HL-60 (cell line): ENCODE data around the gene GJB2.

ENCODE experiments used
- DNase-seq, 2 experiments: peaks; one replicate each; pipeline ENCODE4 v3.0.0-alpha.2; 2010 to 2020; ENCODE audit warnings: low read depth in 1 of 2, low spot score in 1 of 2
- H3K27ac ChIP-seq: fragments of 250-450 bp; sonication (Bioruptor Pico); replicated peaks from 2 replicates; pipeline ENCODE4 v1.5.1; 2020; ENCODE audit warnings: mild to moderate bottlenecking, moderate library complexity
- H3K27me3 ChIP-seq: fragments of 250-450 bp; sonication (Bioruptor Pico); 2 replicates; pipeline ENCODE4 v1.5.1; 2021; ENCODE audit warnings: mild to moderate bottlenecking, moderate library complexity; ENCODE audit not compliant: insufficient read depth, poor library complexity, severe bottlenecking
- H3K4me3 ChIP-seq: replicated peaks from 2 replicates; pipeline ENCODE4 v1.5.1; 2011; ENCODE audit warnings: mild to moderate bottlenecking, control low read depth, low read length; ENCODE audit not compliant: insufficient read depth
- GABPA ChIP-seq: IDR thresholded peaks from 2 replicates; pipeline ENCODE4 v1.6.1; 2012; ENCODE audit warnings: low read depth
- POLR2AphosphoS5 ChIP-seq: IDR thresholded peaks from 2 replicates; pipeline ENCODE4 v1.6.1; 2012; ENCODE audit warnings: low read depth
- SPI1 ChIP-seq: IDR thresholded peaks from 2 replicates; pipeline ENCODE4 v1.6.1; 2012; ENCODE audit warnings: low read depth, mild to moderate bottlenecking, borderline replicate concordance
- TF ChIP-seq, protein P1 (sequence below): IDR thresholded peaks from 2 replicates; pipeline ENCODE4 v1.6.1; 2012; ENCODE audit warnings: low read depth; ENCODE audit not compliant: insufficient replicate concordance
- TF ChIP-seq, protein P2 (sequence below): IDR thresholded peaks from one replicate; pipeline ENCODE4 v1.5.1; 2011; ENCODE audit warnings: low read length, control low read depth, inconsistent platforms; ENCODE audit not compliant: insufficient read depth

Gene GJB2

DNA sequence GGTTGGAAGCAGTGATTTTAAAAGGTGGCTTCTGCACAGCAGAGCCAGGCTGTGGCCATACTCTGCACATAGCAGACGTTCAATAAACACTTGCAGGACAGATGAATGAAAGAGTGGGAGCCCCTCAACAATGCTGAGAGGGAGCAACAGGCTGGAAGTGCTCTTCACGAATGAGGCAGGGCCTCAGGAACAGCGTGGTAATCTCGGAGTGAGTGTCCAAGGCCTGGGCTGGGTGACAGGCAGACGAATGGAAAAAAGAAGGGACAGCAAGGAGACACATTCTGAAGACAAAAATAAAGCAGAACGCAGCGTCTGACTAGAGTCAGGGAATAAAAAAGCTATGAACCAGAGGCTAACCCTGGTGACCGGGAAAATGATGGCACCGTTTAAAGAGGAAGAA lies 43.0 kb downstream of the GJB2 start:
- Histone ChIP-seq H3K27me3 (no peaks in the 10 kb centered on the region), H3K27ac (no peak overlapping the region), H3K4me3 (no peak overlapping the region)
- DNase-seq, result no peak
- TF ChIP-seq, protein P1, sequence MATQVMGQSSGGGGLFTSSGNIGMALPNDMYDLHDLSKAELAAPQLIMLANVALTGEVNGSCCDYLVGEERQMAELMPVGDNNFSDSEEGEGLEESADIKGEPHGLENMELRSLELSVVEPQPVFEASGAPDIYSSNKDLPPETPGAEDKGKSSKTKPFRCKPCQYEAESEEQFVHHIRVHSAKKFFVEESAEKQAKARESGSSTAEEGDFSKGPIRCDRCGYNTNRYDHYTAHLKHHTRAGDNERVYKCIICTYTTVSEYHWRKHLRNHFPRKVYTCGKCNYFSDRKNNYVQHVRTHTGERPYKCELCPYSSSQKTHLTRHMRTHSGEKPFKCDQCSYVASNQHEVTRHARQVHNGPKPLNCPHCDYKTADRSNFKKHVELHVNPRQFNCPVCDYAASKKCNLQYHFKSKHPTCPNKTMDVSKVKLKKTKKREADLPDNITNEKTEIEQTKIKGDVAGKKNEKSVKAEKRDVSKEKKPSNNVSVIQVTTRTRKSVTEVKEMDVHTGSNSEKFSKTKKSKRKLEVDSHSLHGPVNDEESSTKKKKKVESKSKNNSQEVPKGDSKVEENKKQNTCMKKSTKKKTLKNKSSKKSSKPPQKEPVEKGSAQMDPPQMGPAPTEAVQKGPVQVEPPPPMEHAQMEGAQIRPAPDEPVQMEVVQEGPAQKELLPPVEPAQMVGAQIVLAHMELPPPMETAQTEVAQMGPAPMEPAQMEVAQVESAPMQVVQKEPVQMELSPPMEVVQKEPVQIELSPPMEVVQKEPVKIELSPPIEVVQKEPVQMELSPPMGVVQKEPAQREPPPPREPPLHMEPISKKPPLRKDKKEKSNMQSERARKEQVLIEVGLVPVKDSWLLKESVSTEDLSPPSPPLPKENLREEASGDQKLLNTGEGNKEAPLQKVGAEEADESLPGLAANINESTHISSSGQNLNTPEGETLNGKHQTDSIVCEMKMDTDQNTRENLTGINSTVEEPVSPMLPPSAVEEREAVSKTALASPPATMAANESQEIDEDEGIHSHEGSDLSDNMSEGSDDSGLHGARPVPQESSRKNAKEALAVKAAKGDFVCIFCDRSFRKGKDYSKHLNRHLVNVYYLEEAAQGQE, result no peak
- no peak for TF ChIP-seq POLR2AphosphoS5
- no peak for TF ChIP-seq SPI1
- TF ChIP-seq, protein P2, sequence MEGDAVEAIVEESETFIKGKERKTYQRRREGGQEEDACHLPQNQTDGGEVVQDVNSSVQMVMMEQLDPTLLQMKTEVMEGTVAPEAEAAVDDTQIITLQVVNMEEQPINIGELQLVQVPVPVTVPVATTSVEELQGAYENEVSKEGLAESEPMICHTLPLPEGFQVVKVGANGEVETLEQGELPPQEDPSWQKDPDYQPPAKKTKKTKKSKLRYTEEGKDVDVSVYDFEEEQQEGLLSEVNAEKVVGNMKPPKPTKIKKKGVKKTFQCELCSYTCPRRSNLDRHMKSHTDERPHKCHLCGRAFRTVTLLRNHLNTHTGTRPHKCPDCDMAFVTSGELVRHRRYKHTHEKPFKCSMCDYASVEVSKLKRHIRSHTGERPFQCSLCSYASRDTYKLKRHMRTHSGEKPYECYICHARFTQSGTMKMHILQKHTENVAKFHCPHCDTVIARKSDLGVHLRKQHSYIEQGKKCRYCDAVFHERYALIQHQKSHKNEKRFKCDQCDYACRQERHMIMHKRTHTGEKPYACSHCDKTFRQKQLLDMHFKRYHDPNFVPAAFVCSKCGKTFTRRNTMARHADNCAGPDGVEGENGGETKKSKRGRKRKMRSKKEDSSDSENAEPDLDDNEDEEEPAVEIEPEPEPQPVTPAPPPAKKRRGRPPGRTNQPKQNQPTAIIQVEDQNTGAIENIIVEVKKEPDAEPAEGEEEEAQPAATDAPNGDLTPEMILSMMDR, result no peak
- TF ChIP-seq GABPA, result no peak

DNA sequence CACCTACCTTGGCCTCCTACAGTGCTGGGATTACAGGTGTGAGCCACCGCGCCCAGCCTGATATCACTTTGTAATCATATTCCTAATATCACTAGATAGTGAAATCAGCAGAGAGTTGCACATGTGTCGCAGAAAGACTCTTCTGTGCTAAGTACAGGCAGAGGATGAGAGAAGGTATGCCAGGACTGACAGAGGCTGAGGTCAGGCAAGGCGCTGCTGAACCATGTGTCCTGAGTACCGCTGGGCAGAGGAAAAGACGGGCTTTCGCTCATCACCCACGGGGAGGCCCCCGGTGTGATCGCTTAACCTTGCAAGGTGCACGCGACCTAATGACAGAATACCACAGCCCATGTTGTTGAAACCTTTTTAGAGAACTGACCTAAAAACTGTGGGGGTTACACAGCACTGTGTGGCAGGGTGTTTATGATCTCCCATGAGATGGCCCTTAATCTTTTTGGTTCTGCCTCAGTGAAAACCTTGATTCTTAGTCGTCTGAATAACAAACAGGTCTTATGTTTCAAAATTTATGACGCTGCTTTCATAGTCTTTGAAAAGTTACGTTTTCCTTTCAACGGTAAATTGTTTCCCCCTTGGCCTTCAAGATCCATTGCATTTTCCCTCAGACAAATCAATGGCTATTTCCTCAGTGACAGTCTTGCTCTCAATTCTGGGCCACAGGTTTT lies 44.1 kb downstream of the GJB2 start:
- DNase-seq, result no peak
- TF ChIP-seq, protein P1, result no peak
- TF ChIP-seq GABPA (no peak), SPI1 (no peak), POLR2AphosphoS5 (no peak)
- TF ChIP-seq, protein P2, result no peak
- H3K27me3 ChIP-seq, result no peaks in the 10 kb centered on the region
- H3K27ac ChIP-seq, result no peak overlapping the region
- H3K4me3 ChIP-seq, result no peak overlapping the region

DNA sequence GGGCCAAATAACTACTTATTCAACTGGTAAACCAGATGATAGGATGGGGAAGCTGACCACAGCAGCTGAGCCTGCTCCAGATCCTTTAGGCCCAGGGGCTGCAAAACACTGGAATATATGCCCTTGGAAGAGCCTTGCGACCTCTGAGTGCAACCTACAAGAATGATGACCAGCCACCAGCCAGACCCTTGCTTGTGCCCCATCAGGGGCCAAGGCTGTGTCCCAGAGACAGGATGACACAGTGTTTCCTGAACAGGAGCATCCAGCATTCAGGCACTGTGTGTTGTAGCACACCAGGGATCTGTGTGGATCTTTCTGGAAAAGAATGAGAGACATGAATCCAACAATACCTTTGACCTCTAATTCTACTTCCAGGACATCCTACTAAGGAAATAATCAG lies 46.4 kb downstream of the GJB2 start:
- Histone ChIP-seq H3K27ac (no peak overlapping the region), H3K27me3 (no peaks in the 10 kb centered on the region), H3K4me3 (no peak overlapping the region)
- TF ChIP-seq, protein P1, result no peak
- TF ChIP-seq, protein P2, result no peak
- TF ChIP-seq GABPA (no peak), POLR2AphosphoS5 (no peak), SPI1 (no peak)
- no peak for DNase-seq
